ENCODE data around the gene SFT2D1.
"Not testable (repeated sequence)": the region's sequence is repeated elsewhere in the genome, so short reads cannot be mapped to it uniquely, and the experiment has no call there.

- TF ChIP-seq CTCF (IDR thresholded peaks at IDR 0.05; ENCODE audit: insufficient read depth, low read length, poor library complexity, severe bottlenecking); EZH2phosphoT487 (conservative IDR thresholded peaks at IDR 0.05; ENCODE audit: low read length): not testable (repeated sequence)
Observed at GRCh38 chr6:166345672-166346071, 3.3 kb upstream of the SFT2D1 start.
